HG03432 (cell line): Measurements from ENCODE around the gene OR2T35.

ENCODE experiments used
- ATAC-seq: cut with Tn5 transposase; IDR thresholded peaks from one replicate; pipeline ENCODE4 v1.9.1; 2021; ENCODE audit warnings: mild to moderate bottlenecking, moderate library complexity; ENCODE audit not compliant: unreplicated experiment

The OR2T35 gene

GRCh38 chr1:248627971-248628844 lies 16.9 kb downstream of the OR2T35 start:
- no peak for ATAC-seq

- no peak for ATAC-seq
Measured at GRCh38 chr1:248625971-248626370, 19.1 kb downstream of the OR2T35 start.

- no peak for ATAC-seq
Measured at GRCh38 chr1:248625166-248625565, 19.9 kb downstream of the OR2T35 start.

- ATAC-seq: no peak
Measured at GRCh38 chr1:248622570-248623001, 22.5 kb downstream of the OR2T35 start.

GRCh38 chr1:248621770-248622169 lies 23.3 kb downstream of the OR2T35 start:
- ATAC-seq: no peak

GRCh38 chr1:248618878-248619277 lies 26.2 kb downstream of the OR2T35 start:
- ATAC-seq: no peak

GRCh38 chr1:248618119-248618518 lies 27.0 kb downstream of the OR2T35 start:
- no peak for ATAC-seq

GRCh38 chr1:248613742-248614141 lies 31.3 kb downstream of the OR2T35 start:
- no peak for ATAC-seq

GRCh38 chr1:248611883-248612414 lies 33.1 kb downstream of the OR2T35 start:
- no peak for ATAC-seq

GRCh38 chr1:248610301-248610700 lies 34.8 kb downstream of the OR2T35 start:
- ATAC-seq: no peak

- no peak for ATAC-seq
Measured at GRCh38 chr1:248599396-248599795, 45.7 kb downstream of the OR2T35 start.

GRCh38 chr1:248597589-248597988 lies 47.5 kb downstream of the OR2T35 start, which contains the start of gene OR2T10:
OR2T10 (minus strand) TSS chr1:248597700; CDS start chr1:248593768, 3,932 bp downstream.
- ATAC-seq: no peak

- no peak for ATAC-seq
Measured at GRCh38 chr1:248596615-248597014, 48.5 kb downstream of the OR2T35 start.

GRCh38 chr1:248593226-248593625 lies 51.9 kb downstream of the OR2T35 start:
- no peak for ATAC-seq

GRCh38 chr1:248592655-248593054 lies 52.4 kb downstream of the OR2T35 start:
- ATAC-seq: no peak

GRCh38 chr1:248590055-248590454 lies 55.0 kb downstream of the OR2T35 start:
- no peak for ATAC-seq

GRCh38 chr1:248589334-248589733 lies 55.7 kb downstream of the OR2T35 start:
- no peak for ATAC-seq
